ENCODE data around the gene PLEKHF1. TPM values are rescaled to one million over a fixed set of nuclear protein-coding genes. Genes with fewer than 3 reads are reported as not detected.

The PLEKHF1 gene
- total RNA-seq, 1 donor from 2014 or later = 28.0 TPM

DNA sequence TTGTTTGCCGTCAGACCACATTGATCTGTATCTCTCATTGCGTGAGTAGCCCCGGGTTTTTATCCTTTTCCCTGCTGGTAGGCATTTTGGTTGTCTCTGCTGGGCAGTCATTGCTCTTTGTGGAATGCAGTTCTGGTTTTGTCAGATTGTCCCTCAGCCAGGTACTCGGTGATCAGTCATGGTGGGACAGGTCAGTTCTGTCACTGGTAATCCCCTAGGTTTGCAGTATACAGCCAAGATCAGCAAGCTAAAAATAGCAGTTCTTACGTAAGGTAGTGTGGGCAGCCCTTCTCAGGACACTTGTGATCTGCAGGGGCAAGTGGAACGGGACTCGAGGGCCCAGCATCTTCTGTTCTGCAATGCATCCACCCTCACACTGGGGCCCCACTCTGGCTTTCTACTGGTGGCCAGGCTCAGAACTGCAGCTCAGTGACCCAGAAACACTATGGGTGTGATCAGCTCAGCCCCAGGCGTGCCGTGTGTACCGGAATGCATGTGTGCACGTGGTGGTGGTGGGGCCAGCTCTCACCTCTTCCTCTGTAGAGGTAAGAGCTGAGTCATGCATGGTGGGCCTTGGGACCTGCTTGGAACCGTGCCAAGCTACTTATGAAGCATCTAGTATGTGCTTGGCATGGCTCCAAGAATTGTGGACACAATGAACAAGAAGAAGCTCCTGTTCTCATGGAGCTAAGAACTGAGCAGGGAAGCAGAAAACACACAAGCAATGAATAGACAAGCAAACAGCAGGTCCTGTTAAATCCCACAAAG lies 6.3 kb downstream of the PLEKHF1 start:
- no peaks in the 10 kb centered on the region for H3K9me3 Mint-ChIP-seq
- peak; percentile 78 for DNase-seq (ENCODE audit: low spot score)
- peak overlapping the region; percentile 67 for H3K4me3 Mint-ChIP-seq (ENCODE audit: low read depth)
- H3K4me1 Mint-ChIP-seq (ENCODE audit: low read depth) = peaks cover 67% of the 10 kb centered on the region
- peaks cover 80% of the 10 kb centered on the region for H3K36me3 Mint-ChIP-seq (ENCODE audit: low read depth)
- intact Hi-C loops (cut with micrococcal nuclease) = loop anchor here (1.0 to 2.0 kb wide), 2 partner anchors 9 to 61 kb away; no protein-coding TSS in a partner anchor
- H3K27me3 Mint-ChIP-seq (ENCODE audit: low read depth) = no peaks in the 10 kb centered on the region
- H3K27ac Mint-ChIP-seq = peak overlapping the region; percentile 87

DNA sequence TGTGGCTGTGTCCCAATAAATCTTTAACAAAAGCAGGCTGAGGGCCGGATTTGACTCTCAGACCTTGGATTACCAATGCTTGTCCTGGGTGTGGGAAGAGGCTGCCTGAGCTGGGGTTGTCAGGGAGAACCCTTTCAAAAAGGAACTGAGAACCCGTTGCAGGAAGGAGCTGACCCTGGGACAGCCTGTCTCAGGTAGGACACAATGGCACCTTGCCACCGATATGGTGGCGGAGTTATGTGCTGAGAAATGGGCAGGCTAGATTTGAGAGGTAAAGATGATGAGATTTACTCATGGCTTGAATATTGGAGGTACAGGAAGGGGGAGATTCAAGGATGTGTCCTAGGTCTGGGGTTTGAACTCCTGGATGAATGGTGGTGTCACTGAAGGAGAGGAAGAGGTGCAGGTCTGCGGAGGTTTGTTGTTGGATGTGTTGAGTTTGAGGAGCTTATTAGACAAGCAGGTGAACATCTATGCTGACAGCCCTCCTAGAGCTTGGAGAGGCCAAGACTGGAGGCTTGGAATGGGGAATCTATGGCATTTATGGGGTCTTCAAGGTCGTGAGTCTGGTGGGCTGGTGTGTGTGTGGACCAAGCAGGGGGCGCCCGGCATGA lies 7.2 kb downstream of the PLEKHF1 start:
- Mint-ChIP-seq H3K4me1 (ENCODE audit: low read depth) (peaks cover 68% of the 10 kb centered on the region), H3K9me3 (no peaks in the 10 kb centered on the region), H3K27ac (peak overlapping the region; percentile 87), H3K4me3 (ENCODE audit: low read depth) (peak overlapping the region; percentile 67), H3K36me3 (ENCODE audit: low read depth) (peaks cover 79% of the 10 kb centered on the region), H3K27me3 (ENCODE audit: low read depth) (no peaks in the 10 kb centered on the region)
- no peak for DNase-seq (ENCODE audit: low spot score)
- intact Hi-C loops (cut with micrococcal nuclease) = no loop called here

DNA sequence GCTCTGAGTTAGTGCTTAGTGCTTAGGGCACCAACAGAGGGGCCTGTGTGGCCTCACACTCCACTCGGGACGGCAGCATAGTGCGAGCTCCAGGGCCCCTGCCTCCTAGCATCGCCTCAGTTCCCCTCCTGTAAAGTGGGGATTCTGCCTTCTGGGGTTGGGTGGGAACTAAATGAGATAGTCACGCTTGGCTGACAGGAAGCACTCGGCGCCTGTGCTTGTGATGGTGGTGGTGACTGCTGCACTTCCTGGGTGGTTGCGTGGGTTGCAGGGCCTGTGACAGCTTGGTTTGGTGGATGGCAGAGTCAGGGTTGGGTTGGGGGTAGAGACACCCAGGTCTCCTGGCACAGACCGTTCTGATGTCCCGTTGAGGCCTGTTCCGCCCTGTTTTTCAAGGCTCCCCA lies 7.7 kb downstream of the PLEKHF1 start:
- DNase-seq (ENCODE audit: low spot score) = peak; percentile 75
- no peaks in the 10 kb centered on the region for H3K27me3 Mint-ChIP-seq (ENCODE audit: low read depth)
- intact Hi-C loops (cut with micrococcal nuclease) = loop anchor here (1.0 kb wide), 1 partner anchor 14 kb away; no protein-coding TSS in a partner anchor
- H3K4me3 Mint-ChIP-seq (ENCODE audit: low read depth) = peak overlapping the region; percentile 67
- peaks cover 63% of the 10 kb centered on the region for H3K4me1 Mint-ChIP-seq (ENCODE audit: low read depth)
- H3K36me3 Mint-ChIP-seq (ENCODE audit: low read depth) = peaks cover 77% of the 10 kb centered on the region
- peak overlapping the region; percentile 87 for H3K27ac Mint-ChIP-seq
- H3K9me3 Mint-ChIP-seq = no peaks in the 10 kb centered on the region

DNA sequence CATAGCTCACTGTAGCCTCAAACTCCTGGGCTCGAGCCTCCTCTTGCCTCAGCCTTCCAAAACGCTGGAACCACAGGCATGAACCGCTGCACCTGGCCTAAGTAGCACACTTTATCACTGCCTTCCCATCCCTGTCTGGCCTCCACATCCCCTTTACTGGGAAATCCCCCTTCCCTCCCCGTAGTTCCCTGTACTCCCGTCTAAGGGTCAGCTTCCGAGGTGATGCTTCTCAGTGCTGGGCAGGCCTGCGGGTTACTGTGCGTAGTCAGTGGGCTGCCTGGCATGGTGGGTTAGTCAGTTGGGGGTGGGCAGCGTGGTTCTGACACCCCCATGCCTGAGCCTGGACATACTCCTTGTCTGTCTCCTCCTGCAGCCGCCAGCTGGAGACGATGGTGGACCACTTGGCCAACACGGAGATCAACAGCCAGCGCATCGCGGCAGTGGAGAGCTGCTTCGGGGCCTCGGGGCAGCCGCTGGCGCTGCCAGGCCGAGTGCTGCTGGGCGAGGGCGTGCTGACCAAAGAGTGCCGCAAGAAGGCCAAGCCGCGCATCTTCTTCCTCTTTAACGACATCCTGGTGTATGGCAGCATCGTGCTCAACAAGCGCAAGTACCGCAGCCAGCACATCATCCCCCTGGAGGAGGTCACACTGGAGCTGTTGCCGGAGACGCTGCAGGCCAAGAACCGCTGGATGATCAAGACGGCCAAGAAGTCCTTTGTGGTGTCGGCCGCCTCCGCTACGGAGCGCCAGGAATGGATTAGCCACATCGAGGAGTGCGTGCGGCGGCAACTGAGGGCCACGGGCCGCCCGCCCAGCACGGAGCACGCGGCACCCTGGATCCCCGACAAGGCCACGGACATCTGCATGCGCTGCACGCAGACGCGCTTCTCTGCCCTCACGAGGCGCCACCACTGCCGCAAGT lies 8.4 kb downstream of the PLEKHF1 start:
- peak overlapping the region; percentile 67 for H3K4me3 Mint-ChIP-seq (ENCODE audit: low read depth)
- peaks cover 77% of the 10 kb centered on the region for H3K36me3 Mint-ChIP-seq (ENCODE audit: low read depth)
- H3K4me1 Mint-ChIP-seq (ENCODE audit: low read depth) = peaks cover 58% of the 10 kb centered on the region
- H3K27ac Mint-ChIP-seq = peak overlapping the region; percentile 87
- DNase-seq (ENCODE audit: low spot score) = no peak
- H3K9me3 Mint-ChIP-seq = no peaks in the 10 kb centered on the region
- intact Hi-C loops (cut with micrococcal nuclease) = loop anchor here (1.0 kb wide), 1 partner anchor 14 kb away; no protein-coding TSS in a partner anchor
- H3K27me3 Mint-ChIP-seq (ENCODE audit: low read depth) = no peaks in the 10 kb centered on the region

DNA sequence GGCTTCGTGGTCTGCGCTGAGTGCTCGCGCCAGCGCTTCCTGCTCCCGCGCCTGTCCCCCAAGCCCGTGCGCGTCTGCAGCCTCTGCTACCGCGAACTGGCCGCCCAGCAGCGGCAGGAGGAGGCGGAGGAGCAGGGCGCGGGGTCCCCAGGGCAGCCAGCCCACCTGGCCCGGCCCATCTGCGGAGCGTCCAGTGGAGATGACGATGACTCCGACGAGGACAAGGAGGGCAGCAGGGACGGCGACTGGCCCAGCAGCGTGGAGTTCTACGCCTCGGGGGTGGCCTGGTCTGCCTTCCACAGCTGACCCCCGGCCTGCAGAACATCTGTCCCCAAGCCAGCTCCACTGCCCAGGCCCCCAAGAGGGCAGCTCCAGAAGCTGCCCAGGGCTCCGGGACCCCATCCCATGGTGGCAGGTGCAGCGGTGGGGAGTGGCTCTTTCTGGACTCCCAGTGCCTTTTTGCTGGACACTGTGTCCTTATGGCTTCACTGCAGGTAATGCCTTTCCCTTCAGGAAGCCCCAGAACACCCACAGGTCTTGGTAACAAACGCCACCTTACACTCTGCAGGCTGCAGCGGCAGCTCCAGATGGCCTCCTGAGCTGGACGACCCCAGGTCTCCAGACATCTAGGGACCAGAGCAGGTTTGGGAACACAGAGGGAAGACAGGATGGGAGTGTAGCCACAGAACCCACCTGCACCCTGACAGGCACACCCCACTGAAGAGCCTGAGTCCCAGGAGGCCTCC lies 9.3 kb downstream of the PLEKHF1 start:
- Mint-ChIP-seq H3K4me3 (ENCODE audit: low read depth) (no peak overlapping the region), H3K27me3 (ENCODE audit: low read depth) (no peaks in the 10 kb centered on the region), H3K36me3 (ENCODE audit: low read depth) (peaks cover 71% of the 10 kb centered on the region), H3K9me3 (no peaks in the 10 kb centered on the region), H3K27ac (no peak overlapping the region), H3K4me1 (ENCODE audit: low read depth) (peaks cover 54% of the 10 kb centered on the region)
- intact Hi-C loops (cut with micrococcal nuclease) = no loop called here
- DNase-seq (ENCODE audit: low spot score) = no peak

DNA sequence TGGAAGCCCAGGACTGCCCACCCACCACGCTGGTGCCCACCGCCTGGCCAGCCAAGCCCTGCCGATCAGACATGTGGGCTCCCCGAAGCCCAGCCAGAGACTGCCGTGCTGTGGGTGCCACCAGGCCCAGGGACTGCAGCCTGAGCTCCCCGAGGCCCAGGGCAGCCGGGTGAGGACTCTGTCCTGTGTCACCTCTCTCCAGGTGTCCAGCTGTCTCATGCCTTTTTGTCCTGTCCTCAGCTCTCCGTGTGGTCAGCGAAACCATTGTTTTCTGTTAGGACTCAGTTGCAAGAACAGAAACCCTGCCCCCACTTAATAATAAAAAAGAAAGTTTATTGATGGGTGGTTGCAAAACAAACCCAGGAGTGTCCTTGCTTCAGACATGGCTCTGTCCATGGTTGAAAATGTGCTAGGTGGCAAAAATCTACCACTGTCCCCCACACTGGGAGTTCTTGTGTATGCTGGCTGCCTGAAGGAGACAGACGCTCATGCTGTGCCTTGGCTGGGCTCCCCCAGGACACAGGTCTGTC lies 9.9 kb downstream of the PLEKHF1 start:
- Mint-ChIP-seq H3K9me3 (no peaks in the 10 kb centered on the region), H3K27me3 (ENCODE audit: low read depth) (no peaks in the 10 kb centered on the region), H3K27ac (no peak overlapping the region), H3K4me1 (ENCODE audit: low read depth) (peaks cover 53% of the 10 kb centered on the region), H3K36me3 (ENCODE audit: low read depth) (peaks cover 69% of the 10 kb centered on the region), H3K4me3 (ENCODE audit: low read depth) (no peak overlapping the region)
- no peak for DNase-seq (ENCODE audit: low spot score)
- intact Hi-C loops (cut with micrococcal nuclease) = no loop called here

DNA sequence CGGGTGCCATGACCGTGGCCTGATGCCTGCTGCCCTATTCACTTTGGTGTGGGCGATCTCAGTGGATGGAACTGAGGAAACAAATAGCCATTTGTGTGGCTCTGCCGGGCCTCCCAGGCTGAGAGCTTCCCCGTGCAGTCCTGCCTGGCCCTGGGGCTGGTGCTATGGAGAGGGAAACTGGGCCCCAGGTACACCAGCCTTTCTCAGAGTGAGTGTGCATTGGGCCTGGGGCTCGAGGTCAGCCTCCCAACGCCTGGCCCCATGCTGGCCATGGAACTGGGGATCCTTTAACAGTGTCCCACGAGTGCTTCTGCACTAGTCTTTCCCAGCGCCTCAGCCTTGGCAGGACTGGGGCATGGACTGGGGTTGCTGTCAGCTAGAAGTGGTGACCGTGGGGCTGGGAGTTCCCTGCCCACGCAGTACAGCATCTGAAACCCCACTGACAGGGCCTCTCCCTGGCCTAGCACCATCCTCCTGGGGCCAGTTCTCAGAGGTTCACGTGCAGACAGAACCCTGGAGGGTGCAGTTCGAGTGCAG lies 10.5 kb downstream of the PLEKHF1 start:
- Mint-ChIP-seq H3K36me3 (ENCODE audit: low read depth) (peaks cover 65% of the 10 kb centered on the region), H3K4me1 (ENCODE audit: low read depth) (peaks cover 55% of the 10 kb centered on the region), H3K27ac (no peak overlapping the region), H3K27me3 (ENCODE audit: low read depth) (no peaks in the 10 kb centered on the region), H3K9me3 (no peaks in the 10 kb centered on the region), H3K4me3 (ENCODE audit: low read depth) (no peak overlapping the region)
- intact Hi-C loops (cut with micrococcal nuclease) = no loop called here
- DNase-seq (ENCODE audit: low spot score) = no peak

DNA sequence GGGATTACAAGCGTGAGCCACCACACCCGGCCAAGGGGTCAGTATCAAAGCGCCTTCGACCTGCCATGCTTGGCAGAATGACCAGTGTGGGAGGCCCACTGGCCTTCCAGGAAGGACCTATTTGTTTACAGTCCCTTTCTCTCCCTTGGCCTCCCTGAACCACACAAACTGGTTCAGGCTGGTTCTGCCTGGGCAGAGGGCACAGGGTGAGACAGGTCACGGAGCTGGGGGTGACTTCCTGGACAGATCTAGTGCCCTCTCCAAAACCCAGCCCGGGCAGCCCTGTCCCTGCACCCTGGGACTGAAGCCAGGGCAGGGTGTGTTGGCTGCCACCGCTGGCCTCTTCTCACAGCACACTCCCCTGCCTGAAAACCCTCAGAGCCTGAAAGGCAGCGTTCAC lies 11.3 kb downstream of the PLEKHF1 start:
- Mint-ChIP-seq H3K27ac (peak overlapping the region; percentile 55), H3K27me3 (ENCODE audit: low read depth) (no peaks in the 10 kb centered on the region), H3K9me3 (no peaks in the 10 kb centered on the region), H3K4me1 (ENCODE audit: low read depth) (peaks cover 54% of the 10 kb centered on the region), H3K36me3 (ENCODE audit: low read depth) (peaks cover 59% of the 10 kb centered on the region), H3K4me3 (ENCODE audit: low read depth) (no peak overlapping the region)
- DNase-seq (ENCODE audit: low spot score) = no peak
- intact Hi-C loops (cut with micrococcal nuclease) = no loop called here

DNA sequence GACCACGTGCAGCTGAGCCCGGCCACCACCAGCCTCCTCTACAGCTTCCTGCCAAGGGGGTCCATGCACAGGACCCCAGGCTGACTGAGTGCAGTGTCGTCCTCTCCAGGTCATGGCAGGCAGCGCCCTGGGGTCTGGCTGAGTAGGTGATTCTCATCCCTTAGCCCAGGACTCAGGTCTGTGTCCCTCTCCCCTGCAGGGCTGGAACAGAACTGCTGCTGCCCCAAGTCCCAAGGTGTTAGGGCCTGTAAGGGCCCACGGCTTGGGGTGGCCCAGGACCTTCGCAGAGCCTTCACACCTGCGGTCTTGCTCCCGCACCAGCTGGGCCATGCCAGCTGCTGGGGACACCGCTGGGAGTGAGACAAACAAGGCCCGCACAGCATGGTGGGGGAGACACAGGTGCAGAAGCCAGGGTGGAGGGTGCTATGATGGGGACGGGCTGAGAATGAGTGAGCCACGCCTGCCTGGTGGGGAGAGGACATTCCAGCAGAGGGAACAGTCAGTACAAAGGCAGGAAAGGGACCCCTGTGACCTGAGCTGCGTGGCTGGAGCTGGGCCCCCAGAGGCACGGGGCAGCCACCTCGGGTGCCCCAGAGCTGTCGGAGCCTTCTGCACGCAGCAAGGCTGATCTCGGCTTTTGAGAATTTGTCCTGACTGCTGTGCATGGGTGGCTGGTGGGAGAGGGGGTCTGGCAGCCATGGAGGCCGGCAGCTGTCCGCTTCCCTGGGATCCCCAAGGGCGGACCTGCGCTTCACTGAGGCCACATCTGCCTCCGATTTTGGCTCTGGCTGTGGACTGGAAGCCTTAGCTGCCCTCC lies 11.9 kb downstream of the PLEKHF1 start:
- Mint-ChIP-seq H3K27ac (no peak overlapping the region), H3K4me3 (ENCODE audit: low read depth) (no peak overlapping the region), H3K4me1 (ENCODE audit: low read depth) (peaks cover 48% of the 10 kb centered on the region), H3K9me3 (no peaks in the 10 kb centered on the region), H3K27me3 (ENCODE audit: low read depth) (no peaks in the 10 kb centered on the region), H3K36me3 (ENCODE audit: low read depth) (peaks cover 54% of the 10 kb centered on the region)
- intact Hi-C loops (cut with micrococcal nuclease) = no loop called here
- DNase-seq (ENCODE audit: low spot score) = no peak

DNA sequence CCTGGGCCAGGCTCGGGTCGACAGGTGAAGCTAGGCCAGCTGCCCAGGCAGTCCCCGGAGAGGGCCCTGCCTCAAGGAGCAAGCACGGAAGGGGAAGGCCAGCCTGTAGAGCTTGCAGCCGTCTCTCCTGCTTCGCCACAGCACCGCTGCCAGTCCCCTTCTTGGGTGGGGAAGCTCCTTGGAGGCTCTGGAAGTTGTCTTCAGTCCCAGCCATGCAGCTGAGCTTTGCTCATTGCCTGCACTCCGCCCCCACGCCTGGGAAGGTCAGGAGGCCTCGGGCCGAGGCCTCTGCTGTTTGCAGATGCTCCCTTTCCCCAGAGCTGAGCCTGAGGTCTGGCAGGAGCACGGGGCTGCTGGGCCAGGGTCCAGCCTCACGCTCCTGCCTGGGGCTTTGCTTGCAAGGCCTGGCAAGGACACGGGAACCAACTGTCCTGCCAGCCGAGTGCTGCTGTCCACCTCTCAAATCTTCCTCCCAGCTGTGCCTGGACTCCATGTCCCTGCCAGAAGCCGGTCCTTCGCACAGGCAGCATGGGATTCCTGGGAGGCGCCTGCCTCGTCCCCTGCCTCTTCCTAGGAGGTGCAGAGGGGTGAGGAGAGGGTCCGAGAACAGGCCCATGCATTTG lies 13.3 kb downstream of the PLEKHF1 start:
- Mint-ChIP-seq H3K27me3 (ENCODE audit: low read depth) (no peaks in the 10 kb centered on the region), H3K9me3 (no peaks in the 10 kb centered on the region), H3K4me3 (ENCODE audit: low read depth) (no peak overlapping the region), H3K36me3 (ENCODE audit: low read depth) (peaks cover 41% of the 10 kb centered on the region), H3K27ac (no peak overlapping the region), H3K4me1 (ENCODE audit: low read depth) (peaks cover 40% of the 10 kb centered on the region)
- DNase-seq (ENCODE audit: low spot score) = no peak
- intact Hi-C loops (cut with micrococcal nuclease) = no loop called here

Data from activated T-helper 2 cell treated with anti-CD3 and anti-CD28 coated beads, Interferon-gamma antibody, Interleukin-2, Interleukin-4, amounts not matched to agents 10 μg/mL and 5 μg/mL and 100 μg/mL, durations not matched to agents 14 hours and 24 hours and 36 hours (primary cell).